CD4-positive, alpha-beta T cell treated with Interleukin-15 for 1 hour (primary cell): Measurements from ENCODE around the gene PDZK1IP1.
"Not testable (repeated sequence)": the region's sequence is repeated elsewhere in the genome, so short reads cannot be mapped to it uniquely, and the experiment has no call there.

Experiments
- DNase-seq: peaks from one replicate; pipeline ENCODE4 v3.0.0-alpha.2; 2020

Gene PDZK1IP1

DNA sequence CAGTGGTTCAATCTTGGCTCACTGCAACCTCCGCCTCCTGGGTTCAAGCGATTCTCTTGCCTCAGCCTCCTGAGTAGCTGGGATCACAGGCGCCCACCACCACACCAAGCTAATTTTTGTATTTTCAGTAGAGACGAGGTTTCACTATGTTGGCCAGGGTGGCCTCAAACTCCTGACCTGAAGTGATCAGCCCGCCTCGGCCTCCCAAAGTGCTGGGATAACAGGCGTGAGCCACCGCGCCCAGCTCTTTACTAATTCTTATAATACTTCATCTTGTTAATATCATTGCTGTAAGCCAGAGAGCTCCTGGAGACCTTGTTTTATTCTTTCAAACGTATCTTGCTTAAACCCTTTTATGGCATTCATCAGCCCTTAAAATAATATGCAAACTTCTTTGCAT, 3.7 kb upstream of the PDZK1IP1 start:
- DNase-seq: not testable (repeated sequence)

DNA sequence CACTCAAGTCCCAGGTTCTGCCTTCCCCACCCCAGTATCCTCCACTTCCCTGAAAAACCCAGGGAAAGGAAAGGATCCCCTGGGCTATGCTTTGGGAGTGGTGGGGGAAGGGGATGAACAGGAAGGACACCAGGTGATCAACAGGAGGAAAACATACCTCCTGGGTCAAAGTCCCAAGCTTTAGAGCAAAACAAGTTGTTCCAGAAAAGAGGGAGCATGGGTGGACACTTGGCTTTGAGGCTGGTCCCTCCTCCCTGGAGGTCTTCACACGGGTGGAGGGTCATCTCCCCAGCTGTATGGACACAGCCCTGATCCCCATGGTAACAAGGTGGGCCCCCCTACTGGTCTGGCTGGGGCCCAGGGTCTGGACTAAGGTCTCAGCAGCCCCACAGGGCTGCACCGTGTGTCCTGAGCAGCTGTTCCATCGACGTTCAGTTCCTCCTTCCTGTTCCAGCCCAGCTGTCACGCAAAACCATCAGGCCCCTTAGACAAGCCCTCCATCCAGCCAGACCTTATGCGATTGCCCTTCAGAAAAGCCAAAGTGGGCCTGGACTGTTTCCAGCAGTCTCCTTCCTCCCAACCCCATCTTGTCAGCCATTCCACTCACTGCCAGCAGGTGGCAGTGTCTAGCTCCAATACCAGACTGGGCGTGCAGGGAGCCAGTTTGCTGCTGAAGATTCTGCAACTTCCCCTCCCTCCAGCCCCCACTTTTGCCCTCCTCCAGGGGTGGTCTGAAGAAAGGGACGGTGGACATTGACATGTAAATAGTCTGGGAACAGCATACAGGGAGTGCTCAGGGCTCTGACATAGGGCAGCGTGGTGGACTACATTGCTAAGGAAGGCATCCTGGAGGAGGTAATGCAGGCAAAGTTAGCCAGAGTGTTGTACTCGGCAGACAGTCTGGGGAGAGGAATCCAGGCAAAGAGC, 2.9 kb upstream of the PDZK1IP1 start:
- peak; percentile 55 for DNase-seq

GRCh38 chr1:47191940-47192457, 2.2 kb upstream of the PDZK1IP1 start:
- DNase-seq: no peak

DNA sequence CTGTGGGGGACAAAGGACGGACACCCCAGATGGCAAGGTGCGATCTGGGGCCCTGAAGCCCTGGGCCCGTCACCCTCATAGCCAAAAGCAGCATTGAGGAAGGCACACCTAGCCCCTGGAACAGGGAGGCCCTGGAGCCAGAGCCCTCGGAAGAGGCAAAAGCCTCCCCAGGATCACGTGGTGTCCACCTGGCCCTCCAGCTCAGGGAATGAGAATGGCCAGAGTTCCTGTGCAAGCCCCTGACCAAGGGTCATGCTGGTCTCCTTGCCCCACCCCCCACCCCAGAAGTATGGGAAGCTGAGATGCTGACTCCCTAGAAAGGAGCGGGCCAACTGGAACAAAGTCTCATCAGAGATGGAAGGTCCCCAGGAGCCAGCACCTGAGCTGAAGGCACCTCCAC, 1.0 kb upstream of the PDZK1IP1 start:
- DNase-seq: no peak

GRCh38 chr1:47190509-47190855, 646 bp upstream of the PDZK1IP1 start:
- no peak for DNase-seq

GRCh38 chr1:47188791-47189785, 748 bp downstream of the PDZK1IP1 start:
- no peak for DNase-seq

GRCh38 chr1:47187926-47188250, 1.9 kb downstream of the PDZK1IP1 start:
- DNase-seq: no peak

GRCh38 chr1:47187231-47187925, 2.5 kb downstream of the PDZK1IP1 start:
- DNase-seq: no peak

DNA sequence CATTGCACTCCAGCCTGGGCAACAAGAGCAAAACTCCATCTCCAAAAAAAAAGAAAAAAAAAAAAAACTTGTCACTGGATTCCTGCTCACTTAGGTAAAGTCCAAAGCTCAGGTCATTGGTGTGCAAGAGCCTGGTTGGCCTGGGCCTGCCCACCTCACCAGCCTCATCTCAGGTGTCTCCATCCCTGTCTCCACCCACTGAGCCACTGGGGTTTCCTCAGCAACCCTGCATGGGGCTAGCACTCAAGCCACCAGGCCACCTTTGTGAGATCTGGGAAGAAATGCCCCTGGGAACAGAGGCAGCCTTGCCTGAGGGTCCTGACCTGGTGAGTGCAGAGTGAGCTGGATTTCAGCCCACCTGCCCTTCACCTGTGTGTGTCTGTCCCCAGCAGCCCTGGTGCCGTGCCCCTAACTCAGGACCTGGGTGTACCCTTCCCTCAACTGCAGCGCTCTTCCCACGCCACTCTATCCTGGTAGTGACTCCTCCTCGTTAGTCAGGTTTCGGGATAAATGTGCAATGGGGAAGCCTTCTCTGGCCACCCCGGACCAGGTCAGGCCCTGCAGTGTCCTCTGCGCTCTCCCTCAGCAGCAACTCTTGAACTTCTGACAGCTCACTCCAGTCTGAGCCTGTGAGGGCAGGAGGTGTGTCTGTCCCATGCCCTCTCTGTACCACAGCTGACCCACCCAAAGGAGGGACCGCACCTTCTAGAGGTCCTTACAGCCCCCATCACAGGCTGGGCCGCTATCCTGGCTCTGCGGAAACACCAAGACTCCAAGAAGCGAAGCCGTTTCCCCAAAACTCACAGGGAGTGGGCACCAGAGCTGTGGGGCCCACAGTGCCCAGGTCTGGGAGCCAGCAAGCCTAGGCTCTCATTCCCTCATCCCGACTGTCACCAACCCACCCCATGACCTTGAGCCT, 3.3 kb downstream of the PDZK1IP1 start:
- no peak for DNase-seq

GRCh38 chr1:47184822-47185677, 4.8 kb downstream of the PDZK1IP1 start:
- no peak for DNase-seq

DNA sequence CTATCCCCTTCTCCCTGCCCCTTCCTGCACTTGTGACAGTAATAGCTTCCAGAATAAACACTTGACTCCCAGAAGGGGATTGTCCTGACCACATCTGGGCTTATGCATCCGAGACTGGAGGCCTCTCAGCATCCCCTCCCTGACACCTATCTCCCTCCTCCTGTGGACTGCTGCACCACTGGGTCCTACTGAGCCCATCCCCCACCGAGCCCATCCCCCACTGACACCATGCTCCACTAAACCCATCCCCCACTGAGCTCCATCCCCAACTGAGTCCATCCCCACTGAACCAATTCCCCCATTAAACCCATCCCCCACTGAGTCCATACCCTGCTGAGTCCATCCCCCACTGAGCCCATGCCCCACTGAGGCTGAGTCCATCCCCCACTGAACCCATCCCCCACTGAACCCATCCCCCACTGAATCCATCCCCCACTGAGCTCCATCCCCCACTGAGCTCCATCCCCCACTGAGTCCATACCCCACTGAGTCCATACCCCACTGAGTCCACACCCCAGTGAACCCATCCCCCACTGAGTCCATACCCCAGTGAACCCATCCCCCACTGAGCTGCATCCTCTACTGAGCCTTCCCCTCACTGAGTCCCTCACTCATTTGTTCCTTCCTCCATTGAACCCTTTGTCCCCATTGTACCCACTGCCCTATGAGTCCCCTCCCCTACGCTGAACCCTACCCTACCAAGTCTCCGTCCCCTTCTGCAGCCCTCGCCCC, 5.6 kb downstream of the PDZK1IP1 start:
- DNase-seq: no peak

GRCh38 chr1:47183308-47184089, 6.3 kb downstream of the PDZK1IP1 start:
- DNase-seq: no peak

- no peak for DNase-seq
Observed at GRCh38 chr1:47182676-47183235, 7.1 kb downstream of the PDZK1IP1 start.

- no peak for DNase-seq
Observed at GRCh38 chr1:47181955-47182675, 7.7 kb downstream of the PDZK1IP1 start.

GRCh38 chr1:47181095-47181954, 8.5 kb downstream of the PDZK1IP1 start:
- DNase-seq: no peak

DNA sequence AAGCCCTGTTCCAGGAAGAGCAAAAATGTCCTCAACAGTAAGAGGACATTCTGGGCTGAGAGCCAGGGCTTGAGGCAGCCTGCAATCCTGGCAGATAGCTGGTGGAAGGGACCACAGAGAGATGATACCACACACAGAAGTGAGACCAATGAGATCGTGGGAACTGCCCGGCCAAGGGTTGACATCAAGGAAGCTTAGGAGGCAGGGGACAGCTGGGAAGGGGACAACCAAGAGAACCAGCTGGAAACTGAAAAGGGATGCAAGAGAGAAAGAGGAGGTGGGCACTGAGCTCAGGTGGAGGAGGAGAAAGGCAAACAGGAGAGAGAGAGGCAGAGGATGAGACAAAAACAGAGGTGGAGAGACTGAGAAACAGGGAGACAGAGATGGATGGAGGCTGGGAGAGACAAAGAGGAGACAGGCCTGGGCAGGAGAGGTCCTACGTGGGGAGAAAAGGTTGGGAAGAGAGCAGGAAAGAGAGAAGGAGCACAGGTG, 9.2 kb downstream of the PDZK1IP1 start:
- no peak for DNase-seq

- DNase-seq: no peak
Observed at GRCh38 chr1:47179988-47180563, 9.8 kb downstream of the PDZK1IP1 start.
